ENCODE results near the gene SPR.

DNA sequence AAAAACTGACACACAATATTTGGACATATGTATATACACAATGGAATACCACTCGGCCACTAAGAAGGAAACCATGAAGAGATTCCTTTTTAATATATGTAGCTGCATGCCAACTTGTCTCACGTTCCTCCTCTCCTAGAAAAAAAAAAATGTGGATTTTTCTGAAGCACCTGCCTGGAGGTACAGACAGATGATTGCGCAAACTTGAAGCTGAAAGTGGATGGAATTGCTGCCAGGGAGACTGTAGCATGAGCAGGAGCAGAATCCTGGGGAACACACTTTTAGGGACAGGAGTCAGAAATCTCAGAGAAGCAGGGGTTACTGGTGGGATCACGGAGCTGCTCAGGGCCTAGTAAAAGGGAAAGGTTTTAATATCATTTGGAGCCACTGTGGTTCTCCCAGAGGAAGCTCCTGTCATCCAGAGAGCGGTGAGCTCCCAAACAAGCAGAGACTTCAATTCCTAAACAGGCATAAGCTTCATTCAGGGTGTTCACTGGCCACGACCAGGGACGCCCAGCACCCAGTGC is 640 bp upstream of the SPR start:
- TF ChIP-seq, protein P1, sequence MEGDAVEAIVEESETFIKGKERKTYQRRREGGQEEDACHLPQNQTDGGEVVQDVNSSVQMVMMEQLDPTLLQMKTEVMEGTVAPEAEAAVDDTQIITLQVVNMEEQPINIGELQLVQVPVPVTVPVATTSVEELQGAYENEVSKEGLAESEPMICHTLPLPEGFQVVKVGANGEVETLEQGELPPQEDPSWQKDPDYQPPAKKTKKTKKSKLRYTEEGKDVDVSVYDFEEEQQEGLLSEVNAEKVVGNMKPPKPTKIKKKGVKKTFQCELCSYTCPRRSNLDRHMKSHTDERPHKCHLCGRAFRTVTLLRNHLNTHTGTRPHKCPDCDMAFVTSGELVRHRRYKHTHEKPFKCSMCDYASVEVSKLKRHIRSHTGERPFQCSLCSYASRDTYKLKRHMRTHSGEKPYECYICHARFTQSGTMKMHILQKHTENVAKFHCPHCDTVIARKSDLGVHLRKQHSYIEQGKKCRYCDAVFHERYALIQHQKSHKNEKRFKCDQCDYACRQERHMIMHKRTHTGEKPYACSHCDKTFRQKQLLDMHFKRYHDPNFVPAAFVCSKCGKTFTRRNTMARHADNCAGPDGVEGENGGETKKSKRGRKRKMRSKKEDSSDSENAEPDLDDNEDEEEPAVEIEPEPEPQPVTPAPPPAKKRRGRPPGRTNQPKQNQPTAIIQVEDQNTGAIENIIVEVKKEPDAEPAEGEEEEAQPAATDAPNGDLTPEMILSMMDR (conservative IDR thresholded peaks at IDR 0.05), result no peak
- no peak for TF ChIP-seq ZFX (IDR thresholded peaks at IDR 0.05)
